ENCODE results near the gene OR3A2. TPM values are rescaled to one million over a fixed set of nuclear protein-coding genes. Genes with fewer than 3 reads are reported as not detected.
"Not testable (repeated sequence)": the region's sequence is repeated elsewhere in the genome, so short reads cannot be mapped to it uniquely, and the experiment has no call there.

Gene OR3A2
- polyA plus RNA-seq, 4 donors = 0.16 TPM; not detected in 3

DNA sequence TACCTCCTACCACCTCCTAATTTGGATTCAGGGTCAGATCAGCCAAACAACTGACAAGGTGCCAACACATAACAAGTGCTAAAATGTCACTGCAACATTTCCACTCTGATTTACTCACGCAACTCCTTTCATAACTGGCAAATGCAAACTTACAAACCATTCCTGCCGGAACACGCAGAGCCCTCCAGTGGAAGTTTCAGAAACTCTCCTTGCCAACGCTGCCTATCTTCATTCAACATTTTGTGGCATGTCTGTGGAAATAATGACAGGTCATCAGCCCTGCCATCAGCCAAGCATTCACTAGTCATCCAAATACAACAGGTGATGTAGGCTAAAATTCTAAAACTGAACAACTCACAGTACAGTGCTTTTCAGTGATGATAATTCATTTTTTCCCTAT is 50.2 kb downstream of the OR3A2 start:
- Histone ChIP-seq H3K4me3 (ENCODE audit: low read depth in 1 of 3, low read length in 3 of 3) (no peak overlapping the region), H3K36me3 (ENCODE audit: control insufficient read depth in 3 of 3, insufficient read depth in 2 of 3, low read depth in 1 of 3, low read length in 3 of 3) (no peaks in the 10 kb centered on the region), H3K27me3 (ENCODE audit: control insufficient read depth in 3 of 3, insufficient read depth in 3 of 3, low read length in 3 of 3) (no peaks in the 10 kb centered on the region), H3K27ac (ENCODE audit: low read depth in 1 of 3, low read length in 2 of 3) (no peak overlapping the region), H3K9me3 (ENCODE audit: control insufficient read depth in 2 of 2, insufficient read depth in 1 of 2, low read depth in 1 of 2, low read length in 1 of 2) (no peaks in the 10 kb centered on the region), H3K4me1 (ENCODE audit: control insufficient read depth in 3 of 3, insufficient read depth in 2 of 3, low read depth in 1 of 3, low read length in 2 of 3) (no peaks in the 10 kb centered on the region)
- no peak for DNase-seq
- 37 to 57% (median 52%) methylated on average over 4 of the region's 4 CpGs for WGBS, 3 donors
- FAIRE-seq = no peak

DNA sequence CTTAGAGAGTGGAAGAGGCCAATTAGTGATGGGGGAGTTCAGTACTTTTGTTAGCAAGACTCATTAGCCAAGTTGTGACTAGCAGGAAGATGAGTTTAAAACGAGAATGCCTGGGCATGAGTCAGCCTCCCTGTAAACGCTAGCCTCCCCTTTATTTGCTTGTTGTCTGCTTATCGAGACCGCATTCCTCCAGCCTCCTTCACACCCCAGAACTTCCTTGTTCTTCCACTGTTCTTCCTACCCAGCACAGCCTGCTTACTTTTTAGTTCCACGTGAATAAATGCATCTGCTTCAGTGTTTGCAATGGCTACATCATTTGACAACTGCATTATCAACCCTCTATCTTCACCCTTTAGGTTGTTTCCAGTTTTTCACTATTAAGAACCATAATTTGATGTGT is 67.8 kb downstream of the OR3A2 start:
- Histone ChIP-seq H3K27me3 (ENCODE audit: control insufficient read depth in 3 of 3, insufficient read depth in 3 of 3, low read length in 3 of 3) (no peaks in the 10 kb centered on the region), H3K27ac (ENCODE audit: low read depth in 1 of 3, low read length in 2 of 3) (no peak overlapping the region), H3K9me3 (ENCODE audit: control insufficient read depth in 2 of 2, insufficient read depth in 1 of 2, low read depth in 1 of 2, low read length in 1 of 2) (no peaks in the 10 kb centered on the region), H3K4me3 (ENCODE audit: low read depth in 1 of 3, low read length in 3 of 3) (no peak overlapping the region), H3K4me1 (ENCODE audit: control insufficient read depth in 3 of 3, insufficient read depth in 2 of 3, low read depth in 1 of 3, low read length in 2 of 3) (no peaks in the 10 kb centered on the region), H3K36me3 (ENCODE audit: control insufficient read depth in 3 of 3, insufficient read depth in 2 of 3, low read depth in 1 of 3, low read length in 3 of 3) (no peaks in the 10 kb centered on the region)
- FAIRE-seq = no peak
- WGBS, 3 donors = 32 to 64% (median 40%) methylated on average over 5 of the region's 5 CpGs
- DNase-seq = no peak

DNA sequence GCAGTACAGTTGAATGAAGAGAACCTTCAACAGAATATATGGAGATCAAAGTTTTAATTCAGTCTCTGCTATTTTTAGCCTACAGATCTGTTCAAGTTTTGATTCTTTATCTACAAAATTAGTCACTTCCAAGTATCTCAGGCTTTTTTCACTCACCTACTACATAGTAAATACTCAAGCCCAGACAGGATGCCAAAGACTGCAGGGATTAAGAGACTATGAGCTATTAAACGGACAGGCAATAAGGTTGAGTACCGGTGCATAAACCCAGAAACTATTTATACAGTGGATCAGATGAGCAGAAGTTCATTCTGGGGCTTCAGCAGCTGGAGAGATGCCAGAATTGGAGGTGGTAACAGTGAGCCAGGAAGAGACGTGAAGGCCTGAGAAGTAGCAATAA is 69.3 kb downstream of the OR3A2 start:
- H3K9me3 ChIP-seq (ENCODE audit: control insufficient read depth in 2 of 2, insufficient read depth in 1 of 2, low read depth in 1 of 2, low read length in 1 of 2) = no peaks in the 10 kb centered on the region
- WGBS, 3 donors = 39 to 58% (median 41%) methylated on average over 3 of the region's 3 CpGs
- no peaks in the 10 kb centered on the region for H3K36me3 ChIP-seq (ENCODE audit: control insufficient read depth in 3 of 3, insufficient read depth in 2 of 3, low read depth in 1 of 3, low read length in 3 of 3)
- H3K27me3 ChIP-seq (ENCODE audit: control insufficient read depth in 3 of 3, insufficient read depth in 3 of 3, low read length in 3 of 3) = no peaks in the 10 kb centered on the region
- DNase-seq = no peak
- H3K4me3 ChIP-seq (ENCODE audit: low read depth in 1 of 3, low read length in 3 of 3) = no peak overlapping the region
- H3K27ac ChIP-seq (ENCODE audit: low read depth in 1 of 3, low read length in 2 of 3) = no peak overlapping the region
- no peak for FAIRE-seq
- no peaks in the 10 kb centered on the region for H3K4me1 ChIP-seq (ENCODE audit: control insufficient read depth in 3 of 3, insufficient read depth in 2 of 3, low read depth in 1 of 3, low read length in 2 of 3)

DNA sequence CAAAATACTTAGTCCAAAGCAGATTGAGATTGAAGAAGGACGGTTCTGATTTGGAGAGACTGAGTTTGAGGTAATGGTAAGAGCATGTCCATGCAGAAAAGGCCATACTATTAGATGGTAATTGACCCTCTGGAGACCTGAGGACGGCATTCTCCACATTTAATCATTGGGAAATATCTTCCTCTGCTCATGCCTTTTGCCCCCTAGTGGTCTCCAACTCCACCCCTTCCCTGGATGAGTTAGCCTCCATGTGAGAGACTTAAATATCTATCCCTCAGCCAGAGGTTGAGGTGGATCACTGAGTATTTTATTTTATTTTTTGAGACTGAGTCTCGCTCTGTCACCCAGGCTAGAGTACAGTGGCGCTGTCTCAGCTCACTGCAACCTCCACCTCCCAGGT is 77.5 kb downstream of the OR3A2 start:
- Histone ChIP-seq H3K36me3 (ENCODE audit: control insufficient read depth in 3 of 3, insufficient read depth in 2 of 3, low read depth in 1 of 3, low read length in 3 of 3) (no peaks in the 10 kb centered on the region), H3K27ac (ENCODE audit: low read depth in 1 of 3, low read length in 2 of 3) (no peak overlapping the region), H3K4me3 (ENCODE audit: low read depth in 1 of 3, low read length in 3 of 3) (no peak overlapping the region), H3K27me3 (ENCODE audit: control insufficient read depth in 3 of 3, insufficient read depth in 3 of 3, low read length in 3 of 3) (no peaks in the 10 kb centered on the region), H3K9me3 (ENCODE audit: control insufficient read depth in 2 of 2, insufficient read depth in 1 of 2, low read depth in 1 of 2, low read length in 1 of 2) (no peaks in the 10 kb centered on the region), H3K4me1 (ENCODE audit: control insufficient read depth in 3 of 3, insufficient read depth in 2 of 3, low read depth in 1 of 3, low read length in 2 of 3) (no peaks in the 10 kb centered on the region)
- 70 to 75% (median 71%) methylated on average over 4 of the region's 4 CpGs for WGBS, 3 donors
- DNase-seq (no peak), FAIRE-seq (no peak)

DNA sequence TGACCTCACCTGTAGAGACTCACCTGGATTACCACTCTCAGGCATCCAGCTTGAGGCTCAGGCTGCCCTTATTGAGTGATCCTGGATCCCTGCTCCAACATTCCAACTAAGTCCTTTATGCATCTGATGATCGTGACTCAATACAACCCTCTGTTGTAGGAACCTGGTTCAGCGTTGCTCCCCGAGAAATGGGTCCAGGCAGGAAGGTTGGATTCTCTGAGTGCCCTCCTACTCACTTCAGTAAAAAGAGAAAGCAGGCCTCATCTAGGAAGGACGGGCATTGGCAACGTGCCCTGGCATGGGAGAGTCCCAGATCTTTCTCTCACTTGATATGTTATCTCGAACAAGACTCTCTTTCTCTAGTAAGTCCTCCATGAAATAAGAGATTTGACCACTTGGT is 87.8 kb downstream of the OR3A2 start, which contains the start of gene OR3A1:
Gene OR3A1 (minus strand): TSS at position 101 of the 400 bp plus-strand sequence. CDS start 5,778 bp downstream, outside the sequence.
- FAIRE-seq (no peak), DNase-seq (no peak)
- Histone ChIP-seq H3K4me1 (ENCODE audit: control insufficient read depth in 3 of 3, insufficient read depth in 2 of 3, low read depth in 1 of 3, low read length in 2 of 3) (no peaks in the 10 kb centered on the region), H3K36me3 (ENCODE audit: control insufficient read depth in 3 of 3, insufficient read depth in 2 of 3, low read depth in 1 of 3, low read length in 3 of 3) (no peaks in the 10 kb centered on the region), H3K27ac (ENCODE audit: low read depth in 1 of 3, low read length in 2 of 3) (no peak within 1 kb of the TSS), H3K4me3 (ENCODE audit: low read depth in 1 of 3, low read length in 3 of 3) (no peak within 1 kb of the TSS), H3K27me3 (ENCODE audit: control insufficient read depth in 3 of 3, insufficient read depth in 3 of 3, low read length in 3 of 3) (peaks cover 0 to 4% (median 0%) of the 10 kb centered on the region in 3 donors), H3K9me3 (ENCODE audit: control insufficient read depth in 2 of 2, insufficient read depth in 1 of 2, low read depth in 1 of 2, low read length in 1 of 2) (no peaks in the 10 kb centered on the region)
- WGBS, 3 donors = 63 to 87% (median 70%) methylated on average over 6 of the region's 6 CpGs

DNA sequence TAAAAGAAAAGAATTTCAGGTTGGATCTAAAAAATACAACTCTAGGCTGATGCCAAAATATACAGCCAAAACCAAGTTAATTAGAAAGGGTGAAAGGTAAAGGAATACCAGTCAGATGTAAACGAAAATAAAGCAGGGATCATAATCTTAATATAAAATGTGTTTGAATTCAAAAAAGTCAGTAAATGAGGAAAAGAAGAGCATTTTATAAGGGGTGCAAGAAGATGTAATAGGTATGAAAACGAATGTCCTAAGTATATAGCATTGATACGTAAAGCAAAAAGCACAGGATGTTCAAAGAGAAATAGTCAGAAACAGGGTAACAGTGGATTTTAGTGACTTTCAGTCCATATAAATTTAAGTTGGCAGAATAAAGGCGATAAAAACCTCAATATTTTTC is 90.5 kb downstream of the OR3A2 start:
- no peaks in the 10 kb centered on the region for H3K36me3 ChIP-seq (ENCODE audit: control insufficient read depth in 3 of 3, insufficient read depth in 2 of 3, low read depth in 1 of 3, low read length in 3 of 3)
- H3K27ac ChIP-seq (ENCODE audit: low read depth in 1 of 3, low read length in 2 of 3) = no peak overlapping the region
- H3K4me3 ChIP-seq (ENCODE audit: low read depth in 1 of 3, low read length in 3 of 3) = no peak overlapping the region
- no peaks in the 10 kb centered on the region for H3K9me3 ChIP-seq (ENCODE audit: control insufficient read depth in 2 of 2, insufficient read depth in 1 of 2, low read depth in 1 of 2, low read length in 1 of 2)
- H3K27me3 ChIP-seq (ENCODE audit: control insufficient read depth in 3 of 3, insufficient read depth in 3 of 3, low read length in 3 of 3) = peaks cover 0 to 4% (median 0%) of the 10 kb centered on the region in 3 donors
- no peaks in the 10 kb centered on the region for H3K4me1 ChIP-seq (ENCODE audit: control insufficient read depth in 3 of 3, insufficient read depth in 2 of 3, low read depth in 1 of 3, low read length in 2 of 3)
- FAIRE-seq (no peak), DNase-seq (no peak)
- WGBS, 3 donors = 61 to 67% (median 66%) methylated on average over 4 of the region's 4 CpGs

DNA sequence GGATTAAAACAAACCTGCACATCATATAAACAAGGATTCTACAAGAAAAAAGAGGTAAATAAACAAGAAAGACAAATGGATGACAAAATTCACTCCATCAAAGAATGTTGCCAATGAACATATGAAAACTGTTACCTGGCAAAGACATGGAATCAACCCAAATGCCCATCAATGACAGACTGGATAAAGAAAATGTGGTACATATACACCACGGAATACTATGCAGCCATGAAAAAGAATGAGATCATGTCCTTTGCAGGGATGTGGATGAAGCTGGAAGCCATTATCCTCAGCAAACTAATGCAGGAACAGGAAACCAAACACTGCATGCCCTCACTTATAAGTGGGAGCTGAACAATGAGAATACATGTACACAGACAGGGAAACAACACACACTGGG is 92.6 kb downstream of the OR3A2 start:
- H3K9me3 ChIP-seq (ENCODE audit: control insufficient read depth in 2 of 2, insufficient read depth in 1 of 2, low read depth in 1 of 2, low read length in 1 of 2); H3K27ac ChIP-seq (ENCODE audit: low read depth in 1 of 3, low read length in 2 of 3); H3K27me3 ChIP-seq (ENCODE audit: control insufficient read depth in 3 of 3, insufficient read depth in 3 of 3, low read length in 3 of 3); FAIRE-seq; H3K36me3 ChIP-seq (ENCODE audit: control insufficient read depth in 3 of 3, insufficient read depth in 2 of 3, low read depth in 1 of 3, low read length in 3 of 3); H3K4me1 ChIP-seq (ENCODE audit: control insufficient read depth in 3 of 3, insufficient read depth in 2 of 3, low read depth in 1 of 3, low read length in 2 of 3); DNase-seq; H3K4me3 ChIP-seq (ENCODE audit: low read depth in 1 of 3, low read length in 3 of 3): not testable (repeated sequence)
- 89 to 95% (median 89%) methylated on average over 1 of the region's 1 CpG for WGBS, 3 donors

DNA sequence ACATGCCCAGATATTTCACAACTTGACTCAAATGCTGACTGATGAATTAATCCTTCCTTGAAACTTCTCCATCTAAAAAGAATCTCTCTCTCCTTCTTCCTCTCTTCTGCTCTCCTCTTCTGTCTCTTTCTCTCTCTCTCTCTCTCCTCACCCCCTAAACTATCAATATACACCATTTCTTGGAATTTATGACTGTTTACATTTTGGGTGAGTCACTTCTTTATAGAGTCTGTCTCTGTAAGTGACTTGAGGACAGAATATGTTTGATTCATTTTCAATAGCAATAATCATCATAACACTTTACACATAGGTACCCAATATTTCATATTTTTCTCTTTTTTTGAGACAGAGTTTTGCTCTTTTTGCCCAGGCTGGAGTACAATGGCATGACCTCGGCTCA is 103.2 kb downstream of the OR3A2 start:
- no peaks in the 10 kb centered on the region for H3K9me3 ChIP-seq (ENCODE audit: control insufficient read depth in 2 of 2, insufficient read depth in 1 of 2, low read depth in 1 of 2, low read length in 1 of 2)
- no peaks in the 10 kb centered on the region for H3K36me3 ChIP-seq (ENCODE audit: control insufficient read depth in 3 of 3, insufficient read depth in 2 of 3, low read depth in 1 of 3, low read length in 3 of 3)
- FAIRE-seq (no peak), DNase-seq (no peak)
- H3K27me3 ChIP-seq (ENCODE audit: control insufficient read depth in 3 of 3, insufficient read depth in 3 of 3, low read length in 3 of 3) = peaks cover 0 to 3% (median 0%) of the 10 kb centered on the region in 3 donors
- H3K4me3 ChIP-seq (ENCODE audit: low read depth in 1 of 3, low read length in 3 of 3) = no peak overlapping the region
- no peak overlapping the region for H3K27ac ChIP-seq (ENCODE audit: low read depth in 1 of 3, low read length in 2 of 3)
- 45 to 65% (median 60%) methylated on average over 1 of the region's 1 CpG for WGBS, 3 donors
- H3K4me1 ChIP-seq (ENCODE audit: control insufficient read depth in 3 of 3, insufficient read depth in 2 of 3, low read depth in 1 of 3, low read length in 2 of 3) = no peaks in the 10 kb centered on the region

DNA sequence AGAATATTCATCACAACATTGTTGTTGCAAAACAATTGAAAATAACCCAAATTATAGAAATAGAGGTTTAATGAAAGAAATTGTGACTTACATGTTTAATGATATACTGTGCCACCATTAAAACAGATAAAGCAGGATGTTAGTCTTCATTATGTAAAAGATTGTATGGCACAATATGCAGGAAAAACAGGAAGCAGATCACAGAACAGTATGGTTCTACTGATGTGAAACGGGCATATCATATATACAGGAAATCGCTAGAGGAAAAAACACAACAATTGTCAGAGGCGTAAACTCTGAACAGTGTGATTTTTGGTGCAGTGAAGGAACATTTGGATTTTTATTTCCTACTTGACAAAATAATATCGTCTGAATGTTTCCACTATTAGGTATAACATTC is 110.0 kb downstream of the OR3A2 start:
- no peak overlapping the region for H3K27ac ChIP-seq (ENCODE audit: low read depth in 1 of 3, low read length in 2 of 3)
- DNase-seq = no peak
- peaks cover 0 to 4% of the 10 kb centered on the region in 2 donors for H3K9me3 ChIP-seq (ENCODE audit: control insufficient read depth in 2 of 2, insufficient read depth in 1 of 2, low read depth in 1 of 2, low read length in 1 of 2)
- H3K36me3 ChIP-seq (ENCODE audit: control insufficient read depth in 3 of 3, insufficient read depth in 2 of 3, low read depth in 1 of 3, low read length in 3 of 3) = no peaks in the 10 kb centered on the region
- 70 to 81% (median 81%) methylated on average over 4 of the region's 4 CpGs for WGBS, 3 donors
- no peaks in the 10 kb centered on the region for H3K4me1 ChIP-seq (ENCODE audit: control insufficient read depth in 3 of 3, insufficient read depth in 2 of 3, low read depth in 1 of 3, low read length in 2 of 3)
- no peak overlapping the region for H3K4me3 ChIP-seq (ENCODE audit: low read depth in 1 of 3, low read length in 3 of 3)
- no peak for FAIRE-seq
- H3K27me3 ChIP-seq (ENCODE audit: control insufficient read depth in 3 of 3, insufficient read depth in 3 of 3, low read length in 3 of 3) = peaks cover 0 to 3% (median 0%) of the 10 kb centered on the region in 3 donors
